Gastrocnemius medialis (tissue), 4 donors: Measurements from ENCODE around the gene CEP170. TPM values are rescaled to one million over a fixed set of nuclear protein-coding genes. Genes with fewer than 3 reads are reported as not detected.
"Not testable (repeated sequence)": the region's sequence is repeated elsewhere in the genome, so short reads cannot be mapped to it uniquely, and the experiment has no call there.

Experiments used
- ATAC-seq, 2 donors: fragments of 150-250 bp; one replicate each; pipeline ENCODE4 v1.9.1; 2016
- DNase-seq, 2 donors: peaks; one replicate each; pipeline ENCODE4 v3.0.0-alpha.2; 2019
- H3K27ac ChIP-seq, 4 donors: fragments of 200-600 bp; sonication (generic); 1 replicate in 1 of 4; 2 replicates in 3 of 4; pipeline ENCODE4 v1.5.1; 2016 to 2018; ENCODE audit warnings: mild to moderate bottlenecking in 2 of 4, moderate library complexity in 1 of 4
- H3K27me3 ChIP-seq, 3 donors: fragments of 200-600 bp; sonication (generic) in 2 of 3; 1 replicate in 1 of 3; 2 replicates in 2 of 3; pipeline versions ENCODE4 v1.5.1 to v1.6.0; 2016 to 2019; ENCODE audit warnings: mild to moderate bottlenecking in 1 of 3, moderate library complexity in 1 of 3
- H3K36me3 ChIP-seq, 2 donors: fragments of 200-600 bp; sonication (generic) in 1 of 2; one replicate each; pipeline ENCODE4 v1.5.1; 2017 to 2018
- H3K4me1 ChIP-seq, 2 donors: fragments of 200-600 bp; sonication (generic) in 1 of 2; one replicate each; pipeline ENCODE4 v1.5.1; 2016 to 2017; ENCODE audit warnings: mild to moderate bottlenecking in 2 of 2
- H3K4me3 ChIP-seq, 4 donors: fragments of 200-600 bp; sonication (generic) in 3 of 4; 1 replicate in 1 of 4; 2 replicates in 3 of 4; pipeline ENCODE4 v1.5.1; 2016 to 2019; ENCODE audit warnings: mild to moderate bottlenecking in 2 of 4
- H3K9me3 ChIP-seq, 3 donors: fragments of 200-600 bp; sonication (generic) in 2 of 3; 1 replicate in 1 of 3; 2 replicates in 2 of 3; pipeline ENCODE4 v1.5.1; 2016 to 2019
- in situ Hi-C, 4 donors: fragments of 200-750 bp; cut with MboI; loops; one replicate each; pipeline versions ENCODE4 v1.15.0 to v1.8.0; 2017; ENCODE audit warnings: low sequenced_read_pairs in 4 of 4
- intact Hi-C: fragments of 100-400 bp; cut with DNase I; formaldehyde crosslinking; loops from one replicate; pipeline ENCODE4 v1.15.1; 2023; ENCODE audit warnings: low total_unique reads
- total RNA-seq, 4 donors: library from RNA; depleted of rRNA; stranded (reverse); fragments of >200 nt; gene quantifications; one replicate each; pipeline versions ENCODE4 v1.1.0 to v1.2.3, GENCODE V29; 2016

The CEP170 gene
- total RNA-seq, 4 donors from 2014 or later, result 13.8 to 36.9 (median 31.1) TPM

GRCh38 chr1:243164911-243165310, 90.2 kb downstream of the CEP170 start:
- in situ Hi-C loops, H3K27me3 ChIP-seq, H3K27ac ChIP-seq, intact Hi-C loops, H3K36me3 ChIP-seq, H3K4me1 ChIP-seq, H3K9me3 ChIP-seq, ATAC-seq, H3K4me3 ChIP-seq, DNase-seq: not testable (repeated sequence)

- in situ Hi-C loops, H3K36me3 ChIP-seq, DNase-seq, H3K4me1 ChIP-seq, H3K27me3 ChIP-seq, H3K9me3 ChIP-seq, ATAC-seq, H3K27ac ChIP-seq, H3K4me3 ChIP-seq, intact Hi-C loops: not testable (repeated sequence)
Observed at GRCh38 chr1:243150906-243151305, 104.2 kb downstream of the CEP170 start.

- ATAC-seq, intact Hi-C loops: not testable (repeated sequence)
- in situ Hi-C loops, result loop anchor here in 1 of 4 donors (25.0 kb wide), 1 partner anchor 163 kb away; no protein-coding TSS in a partner anchor
Observed at GRCh38 chr1:243149120-243149519, 106.0 kb downstream of the CEP170 start.

GRCh38 chr1:243147351-243147750, 107.7 kb downstream of the CEP170 start:
- H3K36me3 ChIP-seq, H3K4me3 ChIP-seq, DNase-seq, intact Hi-C loops, H3K27me3 ChIP-seq, ATAC-seq, H3K4me1 ChIP-seq, H3K27ac ChIP-seq, H3K9me3 ChIP-seq: not testable (repeated sequence)
- in situ Hi-C loops, result loop anchor here in 1 of 4 donors (25.0 kb wide), 1 partner anchor 165 kb away; no protein-coding TSS in a partner anchor

More at GRCh38 chr1:243149120-243149519, 106.0 kb downstream of the CEP170 start:
- H3K4me3 ChIP-seq, H3K27me3 ChIP-seq, DNase-seq, H3K9me3 ChIP-seq, H3K36me3 ChIP-seq, H3K27ac ChIP-seq, H3K4me1 ChIP-seq: not testable (repeated sequence)

- intact Hi-C loops, H3K4me3 ChIP-seq, H3K27ac ChIP-seq, H3K27me3 ChIP-seq, ATAC-seq, H3K4me1 ChIP-seq, DNase-seq, H3K9me3 ChIP-seq: not testable (repeated sequence)
- H3K36me3 ChIP-seq, result peaks cover 0 to 14% of the 10 kb centered on the region in 2 donors
- in situ Hi-C loops, result loop anchor here in 1 of 4 donors (25.0 kb wide), 1 partner anchor 172 kb away; no protein-coding TSS in a partner anchor
Observed at GRCh38 chr1:243140498-243140897, 114.6 kb downstream of the CEP170 start.

- H3K9me3 ChIP-seq, in situ Hi-C loops, intact Hi-C loops, H3K4me1 ChIP-seq, DNase-seq, H3K27ac ChIP-seq, ATAC-seq, H3K27me3 ChIP-seq, H3K36me3 ChIP-seq, H3K4me3 ChIP-seq: not testable (repeated sequence)
Observed at GRCh38 chr1:243122876-243123409, 132.1 kb downstream of the CEP170 start.

GRCh38 chr1:243121939-243122338, 133.1 kb downstream of the CEP170 start:
- H3K9me3 ChIP-seq, DNase-seq, H3K4me3 ChIP-seq, H3K4me1 ChIP-seq, intact Hi-C loops, H3K27me3 ChIP-seq, H3K36me3 ChIP-seq, in situ Hi-C loops, ATAC-seq, H3K27ac ChIP-seq: not testable (repeated sequence)

- DNase-seq, ATAC-seq, H3K9me3 ChIP-seq, H3K4me3 ChIP-seq, H3K4me1 ChIP-seq, intact Hi-C loops, H3K27ac ChIP-seq, in situ Hi-C loops, H3K36me3 ChIP-seq, H3K27me3 ChIP-seq: not testable (repeated sequence)
Observed at GRCh38 chr1:243118601-243119322, 136.3 kb downstream of the CEP170 start.

- H3K9me3 ChIP-seq, H3K27ac ChIP-seq, H3K36me3 ChIP-seq, H3K4me3 ChIP-seq, DNase-seq, H3K27me3 ChIP-seq, ATAC-seq, in situ Hi-C loops, intact Hi-C loops, H3K4me1 ChIP-seq: not testable (repeated sequence)
Observed at GRCh38 chr1:243116187-243116586, 138.9 kb downstream of the CEP170 start.

- H3K4me3 ChIP-seq, in situ Hi-C loops, H3K9me3 ChIP-seq, H3K27ac ChIP-seq, H3K27me3 ChIP-seq, ATAC-seq, intact Hi-C loops, H3K4me1 ChIP-seq, DNase-seq, H3K36me3 ChIP-seq: not testable (repeated sequence)
Observed at GRCh38 chr1:243114769-243115168, 140.3 kb downstream of the CEP170 start.

GRCh38 chr1:243114059-243114713, 140.9 kb downstream of the CEP170 start:
- DNase-seq, H3K27ac ChIP-seq, H3K4me1 ChIP-seq, H3K27me3 ChIP-seq, in situ Hi-C loops, H3K4me3 ChIP-seq, H3K9me3 ChIP-seq, H3K36me3 ChIP-seq, intact Hi-C loops, ATAC-seq: not testable (repeated sequence)
